ENCODE results near the gene IGF1R. TPM values are rescaled to one million over a fixed set of nuclear protein-coding genes. Genes with fewer than 3 reads are reported as not detected.

The IGF1R gene
- total and polyA plus RNA-seq, 8 donors = 8.1 to 50.3 (median 36.0) TPM

DNA sequence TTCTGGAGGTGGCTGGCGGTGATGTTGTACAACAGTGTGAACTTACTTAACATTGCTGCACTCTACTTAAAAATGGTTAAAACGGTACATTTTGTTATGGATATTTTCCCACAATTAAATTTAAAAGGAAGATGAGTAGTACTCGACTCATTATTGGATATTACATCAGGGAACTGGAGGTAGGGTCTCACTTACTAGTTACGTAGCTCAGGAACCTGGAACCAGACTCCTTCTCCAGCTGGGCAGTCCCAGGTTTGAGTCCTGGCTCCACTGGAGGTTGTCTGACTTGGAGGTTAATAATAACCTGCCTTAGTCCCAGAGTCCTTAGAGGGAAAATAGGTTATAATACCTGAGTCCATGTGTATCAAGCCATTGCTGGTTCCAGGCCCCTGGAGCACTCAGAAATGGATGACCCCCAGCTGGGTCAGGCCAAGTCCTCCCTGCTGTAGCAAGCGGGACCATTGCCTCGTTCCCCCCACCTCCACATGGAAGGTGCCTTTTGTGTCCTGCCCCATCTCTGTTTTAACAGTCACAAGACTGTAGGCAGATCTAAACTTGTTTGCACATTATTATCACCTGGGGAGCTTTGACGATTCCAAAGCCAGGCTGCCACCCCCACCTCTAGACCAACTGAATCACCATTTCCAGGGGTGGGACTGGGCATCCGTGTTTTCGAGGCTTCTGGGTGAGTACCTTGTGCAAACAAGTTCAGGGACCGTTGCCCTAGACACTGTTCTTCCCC is 126.6 kb downstream of the IGF1R start:
- ATAC-seq (no peak), DNase-seq (no peak), FAIRE-seq (no peak)
- Histone ChIP-seq H3K4me3 (no peak overlapping the region), H3K27me3 (no peaks in the 10 kb centered on the region), H3K4me1 (peaks cover 50 to 64% (median 53%) of the 10 kb centered on the region in 3 donors), H3K36me3 (no peaks in the 10 kb centered on the region), H3K9me3 (no peaks in the 10 kb centered on the region), H3K27ac (peak overlapping the region in 2 of 4 donors; percentile 73 to 80)
- WGBS, 2 donors = 61 to 63% methylated on average over 10 of the region's 10 CpGs
- TF ChIP-seq, protein P1, sequence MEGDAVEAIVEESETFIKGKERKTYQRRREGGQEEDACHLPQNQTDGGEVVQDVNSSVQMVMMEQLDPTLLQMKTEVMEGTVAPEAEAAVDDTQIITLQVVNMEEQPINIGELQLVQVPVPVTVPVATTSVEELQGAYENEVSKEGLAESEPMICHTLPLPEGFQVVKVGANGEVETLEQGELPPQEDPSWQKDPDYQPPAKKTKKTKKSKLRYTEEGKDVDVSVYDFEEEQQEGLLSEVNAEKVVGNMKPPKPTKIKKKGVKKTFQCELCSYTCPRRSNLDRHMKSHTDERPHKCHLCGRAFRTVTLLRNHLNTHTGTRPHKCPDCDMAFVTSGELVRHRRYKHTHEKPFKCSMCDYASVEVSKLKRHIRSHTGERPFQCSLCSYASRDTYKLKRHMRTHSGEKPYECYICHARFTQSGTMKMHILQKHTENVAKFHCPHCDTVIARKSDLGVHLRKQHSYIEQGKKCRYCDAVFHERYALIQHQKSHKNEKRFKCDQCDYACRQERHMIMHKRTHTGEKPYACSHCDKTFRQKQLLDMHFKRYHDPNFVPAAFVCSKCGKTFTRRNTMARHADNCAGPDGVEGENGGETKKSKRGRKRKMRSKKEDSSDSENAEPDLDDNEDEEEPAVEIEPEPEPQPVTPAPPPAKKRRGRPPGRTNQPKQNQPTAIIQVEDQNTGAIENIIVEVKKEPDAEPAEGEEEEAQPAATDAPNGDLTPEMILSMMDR (IDR thresholded peaks at IDR 0.05) = no peak
- intact Hi-C loops (cut with DNase I) = loop anchor here in 2 of 3 donors (10.0 kb wide), 2 partner anchors 110 to 280 kb away; no protein-coding TSS in a partner anchor

DNA sequence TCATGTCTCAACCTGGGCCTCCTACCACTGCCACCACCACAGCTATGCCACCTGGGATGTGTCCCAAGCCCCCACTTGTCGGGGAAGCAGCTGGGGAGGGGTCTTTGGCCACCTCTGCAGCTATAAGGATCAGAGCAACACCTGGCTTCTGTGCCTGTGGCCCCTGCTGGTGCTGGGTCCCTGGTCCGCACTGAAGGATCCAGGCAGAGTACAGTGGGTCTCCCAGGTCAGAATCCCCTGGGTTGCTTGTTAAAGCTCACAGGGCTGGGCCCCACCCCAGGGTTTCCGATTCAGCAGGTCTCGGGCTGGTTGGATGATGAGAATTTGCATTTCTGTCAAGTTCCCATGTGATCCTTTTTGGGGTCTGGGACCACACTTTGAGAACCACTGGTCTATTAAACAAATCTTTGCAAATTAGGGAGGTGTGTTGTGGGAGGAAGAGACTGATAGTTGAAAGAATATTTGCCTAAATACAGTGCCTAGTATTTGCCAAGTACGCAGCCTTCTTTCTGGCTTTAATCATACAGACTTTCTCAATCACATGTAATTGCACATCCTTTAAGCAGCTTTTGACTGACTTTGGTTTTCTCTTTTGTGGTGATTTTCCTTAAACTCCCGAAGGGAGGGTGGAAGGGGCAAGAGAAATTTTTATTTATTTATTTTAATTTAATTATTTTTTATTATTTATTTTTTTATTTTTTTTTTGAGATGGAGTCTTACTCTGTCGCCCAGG is 127.3 kb downstream of the IGF1R start:
- H3K9me3 ChIP-seq = no peaks in the 10 kb centered on the region
- ATAC-seq (no peak), FAIRE-seq (no peak), DNase-seq (no peak)
- TF ChIP-seq, protein P1 (IDR thresholded peaks at IDR 0.05) = no peak
- 84 to 87% methylated on average over 7 of the region's 7 CpGs for whole genome bisulfite sequencing, 2 donors
- no peaks in the 10 kb centered on the region for H3K27me3 ChIP-seq
- H3K4me1 ChIP-seq = peaks cover 50 to 66% (median 55%) of the 10 kb centered on the region in 3 donors
- H3K27ac ChIP-seq = peak overlapping the region in 3 of 4 donors; percentile 69 to 80 (median 73)
- intact Hi-C loops (cut with DNase I) = loop anchor here in 2 of 3 donors (10.0 kb wide), 2 partner anchors 111 to 279 kb away; no protein-coding TSS in a partner anchor
- no peak overlapping the region for H3K4me3 ChIP-seq
- H3K36me3 ChIP-seq = no peaks in the 10 kb centered on the region

DNA sequence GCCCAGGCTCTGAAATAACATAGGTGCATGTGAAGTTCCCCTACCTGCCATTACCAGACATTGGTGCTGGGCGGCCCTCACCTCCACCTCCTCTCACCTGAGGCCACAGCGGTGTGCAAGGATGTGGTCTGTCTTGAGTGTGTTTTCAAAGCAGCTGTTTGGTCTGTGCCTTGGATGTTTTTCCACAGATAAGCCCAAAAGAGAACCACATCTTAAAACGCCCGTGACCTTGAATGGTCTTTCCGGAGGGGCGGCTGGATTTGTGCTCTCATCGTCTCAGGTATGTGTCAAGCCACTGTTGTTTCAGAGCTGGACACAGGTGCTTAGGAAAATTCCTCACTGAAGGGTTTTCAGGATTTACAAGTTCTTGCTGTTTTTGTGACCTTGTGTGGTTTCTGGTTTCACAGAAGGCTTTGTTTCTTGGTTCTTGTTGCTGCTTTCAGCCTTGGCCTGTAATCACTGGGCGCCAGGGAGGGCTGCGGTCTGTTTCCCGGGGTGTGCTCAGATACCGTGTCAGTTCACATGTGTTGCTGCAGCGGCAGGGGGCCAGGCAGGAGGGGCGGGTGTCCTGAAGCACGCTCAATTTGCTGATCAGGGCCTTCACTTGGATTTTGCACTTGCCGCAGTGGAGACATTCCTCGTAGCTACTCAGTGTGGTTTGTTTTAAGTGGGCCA is 128.4 kb downstream of the IGF1R start:
- DNase-seq (peak in 5 of 6 donors; percentile 56 to 71 (median 61)), ATAC-seq (peak; percentile 26 to 62 (median 56)), FAIRE-seq (no peak)
- H3K4me3 ChIP-seq = no peak overlapping the region
- intact Hi-C loops (cut with DNase I) = loop anchor here in 2 of 3 donors (10.0 kb wide), 2 partner anchors 112 to 278 kb away; no protein-coding TSS in a partner anchor
- 11 to 16% methylated on average over 16 of the region's 16 CpGs for WGBS, 2 donors
- no peaks in the 10 kb centered on the region for H3K27me3 ChIP-seq
- peak overlapping the region; percentile 21 to 80 (median 71) for H3K27ac ChIP-seq
- TF ChIP-seq, protein P1 (IDR thresholded peaks at IDR 0.05) = no peak
- H3K9me3 ChIP-seq = no peaks in the 10 kb centered on the region
- H3K36me3 ChIP-seq = no peaks in the 10 kb centered on the region
- H3K4me1 ChIP-seq = peaks cover 42 to 55% (median 48%) of the 10 kb centered on the region in 3 donors

DNA sequence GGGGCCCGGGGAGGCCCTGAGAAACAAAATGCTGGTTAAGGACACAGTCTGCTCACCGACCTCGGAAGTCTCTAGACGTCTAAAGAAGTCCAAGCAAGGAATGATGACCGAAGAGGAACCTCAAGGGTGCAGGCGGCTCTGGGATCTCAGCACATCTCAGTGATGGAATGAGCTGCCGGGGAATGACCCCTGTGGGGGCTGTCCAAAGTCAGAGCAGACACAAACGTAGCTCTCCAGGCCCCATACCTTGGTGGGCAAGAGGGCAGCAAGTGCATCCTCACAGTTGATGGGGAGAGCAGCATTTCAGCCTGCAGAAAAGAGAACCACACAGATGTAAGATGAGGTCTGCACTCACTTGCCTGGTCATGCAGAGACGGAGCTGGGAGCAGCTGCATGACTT is 129.1 kb downstream of the IGF1R start:
- Histone ChIP-seq H3K27me3 (no peaks in the 10 kb centered on the region), H3K27ac (peak overlapping the region; percentile 21 to 80 (median 71)), H3K36me3 (no peaks in the 10 kb centered on the region), H3K4me3 (no peak overlapping the region), H3K9me3 (no peaks in the 10 kb centered on the region), H3K4me1 (peaks cover 38 to 50% (median 46%) of the 10 kb centered on the region in 3 donors)
- intact Hi-C loops (cut with DNase I) = loop anchor here in 2 of 3 donors (10.0 kb wide), 2 partner anchors 113 to 277 kb away; no protein-coding TSS in a partner anchor
- TF ChIP-seq, protein P1 (IDR thresholded peaks at IDR 0.05) = no peak
- FAIRE-seq (no peak), DNase-seq (no peak), ATAC-seq (no peak)
- whole genome bisulfite sequencing, 2 donors = 61 to 65% methylated on average over 9 of the region's 9 CpGs

Data from pancreas (tissue), 10 donors.